ENCODE results near the gene FAM53B.

Gene FAM53B

DNA sequence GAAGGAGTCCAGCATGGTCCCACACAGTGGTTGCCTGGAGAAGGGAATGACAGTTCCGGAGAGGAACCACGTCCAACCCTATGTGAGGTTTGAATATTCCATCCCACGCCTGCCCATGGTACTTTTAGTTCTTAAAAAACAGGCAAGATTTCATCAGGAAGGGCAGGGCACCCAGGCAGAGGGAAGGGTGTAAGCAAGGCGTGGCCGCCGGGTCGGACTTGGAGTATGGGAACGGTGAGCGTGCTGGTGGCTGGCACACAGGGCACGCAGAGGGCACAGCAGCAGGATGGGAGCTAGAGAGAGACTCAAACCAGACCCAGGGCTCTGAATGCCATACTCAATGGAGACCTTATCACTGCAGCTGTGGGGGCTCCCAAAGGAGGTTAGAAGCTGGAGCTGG lies 34.3 kb downstream of the FAM53B start (continued):
- TF ChIP-seq, protein P1, sequence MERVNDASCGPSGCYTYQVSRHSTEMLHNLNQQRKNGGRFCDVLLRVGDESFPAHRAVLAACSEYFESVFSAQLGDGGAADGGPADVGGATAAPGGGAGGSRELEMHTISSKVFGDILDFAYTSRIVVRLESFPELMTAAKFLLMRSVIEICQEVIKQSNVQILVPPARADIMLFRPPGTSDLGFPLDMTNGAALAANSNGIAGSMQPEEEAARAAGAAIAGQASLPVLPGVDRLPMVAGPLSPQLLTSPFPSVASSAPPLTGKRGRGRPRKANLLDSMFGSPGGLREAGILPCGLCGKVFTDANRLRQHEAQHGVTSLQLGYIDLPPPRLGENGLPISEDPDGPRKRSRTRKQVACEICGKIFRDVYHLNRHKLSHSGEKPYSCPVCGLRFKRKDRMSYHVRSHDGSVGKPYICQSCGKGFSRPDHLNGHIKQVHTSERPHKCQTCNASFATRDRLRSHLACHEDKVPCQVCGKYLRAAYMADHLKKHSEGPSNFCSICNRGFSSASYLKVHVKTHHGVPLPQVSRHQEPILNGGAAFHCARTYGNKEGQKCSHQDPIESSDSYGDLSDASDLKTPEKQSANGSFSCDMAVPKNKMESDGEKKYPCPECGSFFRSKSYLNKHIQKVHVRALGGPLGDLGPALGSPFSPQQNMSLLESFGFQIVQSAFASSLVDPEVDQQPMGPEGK (CRISPR knock-in tag; IDR thresholded peaks at IDR 0.05; ENCODE audit: borderline replicate concordance), result no peak

DNA sequence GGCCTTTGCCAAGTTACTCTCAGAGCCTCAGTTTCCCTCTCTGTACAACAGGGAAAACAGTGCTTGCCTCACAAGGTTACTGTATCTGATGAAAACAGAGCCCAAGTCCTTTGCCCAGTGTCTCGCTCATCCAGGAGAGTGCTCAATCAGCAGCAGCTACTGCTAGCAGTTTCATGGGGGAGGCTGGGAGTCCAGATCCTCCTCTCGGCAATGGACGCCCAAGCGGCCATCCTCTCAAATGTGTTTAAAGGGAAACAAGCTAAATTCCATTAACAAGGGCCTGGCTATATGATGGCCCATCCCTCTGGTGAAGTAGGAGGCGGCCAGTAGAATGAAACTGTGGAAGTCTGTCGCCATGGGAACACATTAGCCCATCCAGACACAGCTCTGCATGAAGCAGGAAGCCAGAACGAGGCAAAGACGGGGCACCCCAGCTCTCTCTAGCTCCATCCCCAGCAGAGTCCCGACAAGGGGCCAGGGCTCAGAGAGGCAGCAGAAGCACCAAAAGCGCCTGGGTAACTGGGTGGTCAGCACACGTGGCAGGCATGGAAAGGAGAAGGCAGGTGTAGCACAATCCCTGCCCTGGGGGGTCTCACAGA lies 35.2 kb downstream of the FAM53B start:
- peak; percentile 64 for ATAC-seq
- TF ChIP-seq, protein P2, sequence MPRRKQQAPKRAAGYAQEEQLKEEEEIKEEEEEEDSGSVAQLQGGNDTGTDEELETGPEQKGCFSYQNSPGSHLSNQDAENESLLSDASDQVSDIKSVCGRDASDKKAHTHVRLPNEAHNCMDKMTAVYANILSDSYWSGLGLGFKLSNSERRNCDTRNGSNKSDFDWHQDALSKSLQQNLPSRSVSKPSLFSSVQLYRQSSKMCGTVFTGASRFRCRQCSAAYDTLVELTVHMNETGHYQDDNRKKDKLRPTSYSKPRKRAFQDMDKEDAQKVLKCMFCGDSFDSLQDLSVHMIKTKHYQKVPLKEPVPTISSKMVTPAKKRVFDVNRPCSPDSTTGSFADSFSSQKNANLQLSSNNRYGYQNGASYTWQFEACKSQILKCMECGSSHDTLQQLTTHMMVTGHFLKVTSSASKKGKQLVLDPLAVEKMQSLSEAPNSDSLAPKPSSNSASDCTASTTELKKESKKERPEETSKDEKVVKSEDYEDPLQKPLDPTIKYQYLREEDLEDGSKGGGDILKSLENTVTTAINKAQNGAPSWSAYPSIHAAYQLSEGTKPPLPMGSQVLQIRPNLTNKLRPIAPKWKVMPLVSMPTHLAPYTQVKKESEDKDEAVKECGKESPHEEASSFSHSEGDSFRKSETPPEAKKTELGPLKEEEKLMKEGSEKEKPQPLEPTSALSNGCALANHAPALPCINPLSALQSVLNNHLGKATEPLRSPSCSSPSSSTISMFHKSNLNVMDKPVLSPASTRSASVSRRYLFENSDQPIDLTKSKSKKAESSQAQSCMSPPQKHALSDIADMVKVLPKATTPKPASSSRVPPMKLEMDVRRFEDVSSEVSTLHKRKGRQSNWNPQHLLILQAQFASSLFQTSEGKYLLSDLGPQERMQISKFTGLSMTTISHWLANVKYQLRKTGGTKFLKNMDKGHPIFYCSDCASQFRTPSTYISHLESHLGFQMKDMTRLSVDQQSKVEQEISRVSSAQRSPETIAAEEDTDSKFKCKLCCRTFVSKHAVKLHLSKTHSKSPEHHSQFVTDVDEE (CRISPR knock-in tag; IDR thresholded peaks at IDR 0.05), result no peak
- TF ChIP-seq ZC3H10 (CRISPR knock-in tag; IDR thresholded peaks at IDR 0.05) (no peak), ARNTL (CRISPR knock-in tag; IDR thresholded peaks at IDR 0.05; ENCODE audit: borderline replicate concordance, low read depth) (no peak), PPARA (CRISPR knock-in tag; IDR thresholded peaks at IDR 0.05; ENCODE audit: borderline replicate concordance) (no peak), ISL1 (CRISPR knock-in tag; IDR thresholded peaks at IDR 0.05) (no peak)
- TF ChIP-seq, protein P3, sequence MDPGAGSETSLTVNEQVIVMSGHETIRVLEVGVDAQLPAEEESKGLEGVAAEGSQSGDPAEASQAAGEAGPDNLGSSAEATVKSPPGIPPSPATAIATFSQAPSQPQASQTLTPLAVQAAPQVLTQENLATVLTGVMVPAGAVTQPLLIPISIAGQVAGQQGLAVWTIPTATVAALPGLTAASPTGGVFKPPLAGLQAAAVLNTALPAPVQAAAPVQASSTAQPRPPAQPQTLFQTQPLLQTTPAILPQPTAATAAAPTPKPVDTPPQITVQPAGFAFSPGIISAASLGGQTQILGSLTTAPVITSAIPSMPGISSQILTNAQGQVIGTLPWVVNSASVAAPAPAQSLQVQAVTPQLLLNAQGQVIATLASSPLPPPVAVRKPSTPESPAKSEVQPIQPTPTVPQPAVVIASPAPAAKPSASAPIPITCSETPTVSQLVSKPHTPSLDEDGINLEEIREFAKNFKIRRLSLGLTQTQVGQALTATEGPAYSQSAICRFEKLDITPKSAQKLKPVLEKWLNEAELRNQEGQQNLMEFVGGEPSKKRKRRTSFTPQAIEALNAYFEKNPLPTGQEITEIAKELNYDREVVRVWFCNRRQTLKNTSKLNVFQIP (CRISPR knock-in tag; IDR thresholded peaks at IDR 0.05; ENCODE audit: borderline replicate concordance, low read depth), result no peak
- TF ChIP-seq, protein P4, sequence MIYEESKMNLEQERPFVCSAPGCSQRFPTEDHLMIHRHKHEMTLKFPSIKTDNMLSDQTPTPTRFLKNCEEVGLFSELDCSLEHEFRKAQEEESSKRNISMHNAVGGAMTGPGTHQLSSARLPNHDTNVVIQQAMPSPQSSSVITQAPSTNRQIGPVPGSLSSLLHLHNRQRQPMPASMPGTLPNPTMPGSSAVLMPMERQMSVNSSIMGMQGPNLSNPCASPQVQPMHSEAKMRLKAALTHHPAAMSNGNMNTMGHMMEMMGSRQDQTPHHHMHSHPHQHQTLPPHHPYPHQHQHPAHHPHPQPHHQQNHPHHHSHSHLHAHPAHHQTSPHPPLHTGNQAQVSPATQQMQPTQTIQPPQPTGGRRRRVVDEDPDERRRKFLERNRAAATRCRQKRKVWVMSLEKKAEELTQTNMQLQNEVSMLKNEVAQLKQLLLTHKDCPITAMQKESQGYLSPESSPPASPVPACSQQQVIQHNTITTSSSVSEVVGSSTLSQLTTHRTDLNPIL (CRISPR knock-in tag; IDR thresholded peaks at IDR 0.05; ENCODE audit: low read depth), result no peak

DNA sequence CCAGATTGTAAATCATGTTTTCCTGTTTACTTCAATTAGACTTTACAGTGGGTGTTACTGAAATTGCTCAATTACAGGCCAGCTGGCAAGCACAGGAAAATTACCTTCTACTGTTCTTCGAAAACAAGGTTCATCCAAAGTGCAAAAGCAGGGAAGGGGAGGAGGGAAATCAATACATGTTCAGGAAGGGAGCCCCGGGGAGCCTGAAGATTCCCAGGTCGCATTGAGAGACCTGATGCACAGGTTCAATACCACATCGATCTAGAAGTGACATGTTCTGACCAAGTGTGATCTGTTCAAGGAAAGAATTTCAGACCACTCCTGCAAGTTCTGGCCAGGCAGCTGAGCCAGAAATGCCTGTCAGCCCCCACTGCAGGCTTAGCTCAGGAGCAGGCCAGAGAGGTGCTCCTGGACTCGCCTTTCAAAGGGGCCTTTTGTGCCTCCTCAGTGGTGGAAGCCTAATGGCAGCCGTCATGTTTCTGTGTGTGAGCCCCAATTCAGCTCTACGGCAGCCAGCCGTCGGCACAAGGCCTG lies 35.9 kb downstream of the FAM53B start:
- peak; percentile 14; the same call in 1 of the 3 replicates for ATAC-seq
- no peak for TF ChIP-seq BACH2 (CRISPR knock-in tag; IDR thresholded peaks at IDR 0.05; ENCODE audit: borderline replicate concordance)
- TF ChIP-seq, protein P5, sequence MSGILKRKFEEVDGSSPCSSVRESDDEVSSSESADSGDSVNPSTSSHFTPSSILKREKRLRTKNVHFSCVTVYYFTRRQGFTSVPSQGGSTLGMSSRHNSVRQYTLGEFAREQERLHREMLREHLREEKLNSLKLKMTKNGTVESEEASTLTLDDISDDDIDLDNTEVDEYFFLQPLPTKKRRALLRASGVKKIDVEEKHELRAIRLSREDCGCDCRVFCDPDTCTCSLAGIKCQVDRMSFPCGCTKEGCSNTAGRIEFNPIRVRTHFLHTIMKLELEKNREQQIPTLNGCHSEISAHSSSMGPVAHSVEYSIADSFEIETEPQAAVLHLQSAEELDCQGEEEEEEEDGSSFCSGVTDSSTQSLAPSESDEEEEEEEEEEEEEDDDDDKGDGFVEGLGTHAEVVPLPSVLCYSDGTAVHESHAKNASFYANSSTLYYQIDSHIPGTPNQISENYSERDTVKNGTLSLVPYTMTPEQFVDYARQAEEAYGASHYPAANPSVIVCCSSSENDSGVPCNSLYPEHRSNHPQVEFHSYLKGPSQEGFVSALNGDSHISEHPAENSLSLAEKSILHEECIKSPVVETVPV (CRISPR knock-in tag; IDR thresholded peaks at IDR 0.05), result no peak
- no peak for TF ChIP-seq ZNF565 (CRISPR knock-in tag; conservative IDR thresholded peaks at IDR 0.05; ENCODE audit: low read depth)
- no peak for TF ChIP-seq ZNF8 (CRISPR knock-in tag; IDR thresholded peaks at IDR 0.05)
- TF ChIP-seq TOX (CRISPR knock-in tag; IDR thresholded peaks at IDR 0.05; ENCODE audit: borderline replicate concordance), result no peak
- TF ChIP-seq, protein P2 (CRISPR knock-in tag; IDR thresholded peaks at IDR 0.05), result no peak

DNA sequence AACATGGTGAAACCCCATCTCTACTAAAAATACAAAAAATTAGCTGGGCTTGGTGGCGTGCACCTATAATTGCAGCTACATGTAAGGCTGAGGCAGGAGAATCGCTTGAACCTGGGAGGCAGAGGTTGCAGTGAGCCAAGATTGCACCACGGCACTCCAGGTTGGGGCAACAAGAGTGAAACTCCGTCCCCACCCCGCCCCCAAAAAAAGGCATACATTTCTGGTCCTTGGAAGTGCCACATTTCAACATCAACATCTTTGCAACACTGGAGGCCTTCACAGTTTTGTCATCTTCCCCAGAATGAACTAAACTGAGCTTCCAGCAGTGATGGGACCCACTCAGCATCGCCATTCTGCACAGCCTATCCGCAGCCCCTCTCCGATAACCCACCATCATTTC lies 36.6 kb downstream of the FAM53B start:
- TF ChIP-seq TCF4 (CRISPR knock-in tag; IDR thresholded peaks at IDR 0.05; ENCODE audit: borderline replicate concordance), result no peak
- no peak for TF ChIP-seq ZNF70 (CRISPR knock-in tag; IDR thresholded peaks at IDR 0.05)
- TF ChIP-seq, protein P1 (CRISPR knock-in tag; IDR thresholded peaks at IDR 0.05; ENCODE audit: borderline replicate concordance), result no peak
- no peak for TF ChIP-seq ZFP3 (CRISPR knock-in tag; IDR thresholded peaks at IDR 0.05)
- ATAC-seq, result no peak

All from SK-N-SH treated with all-trans-retinoic acid at 6 μM for 48 hours (cell line).